GM12864 (cell line): Measurements from ENCODE around the gene SDR9C7.
"Not testable (repeated sequence)": the region's sequence is repeated elsewhere in the genome, so short reads cannot be mapped to it uniquely, and the experiment has no call there.

Experiments used
- DNase-seq: peaks from one replicate; pipeline ENCODE4 v3.0.0-alpha.2; 2011; ENCODE audit warnings: low read depth
- H3K4me3 ChIP-seq: 2 replicates; pipeline ENCODE4 v1.5.1; 2011; ENCODE audit warnings: mild to moderate bottlenecking, low read depth, low read length, control low read depth
- CTCF ChIP-seq: IDR thresholded peaks from 2 replicates; pipeline ENCODE4 v1.5.1; 2011; ENCODE audit warnings: low read depth, mild to moderate bottlenecking, moderate library complexity, low read length, control low read depth, inconsistent platforms; ENCODE audit errors: missing control alignments

SDR9C7 gene

GRCh38 chr12:56885316-56885715 lies 48.9 kb downstream of the SDR9C7 start:
- no peak overlapping the region for H3K4me3 ChIP-seq
- no peak for TF ChIP-seq CTCF
- DNase-seq, result no peak

- no peak overlapping the region for H3K4me3 ChIP-seq
- TF ChIP-seq CTCF, result no peak
- DNase-seq, result no peak
These were observed 49.8 kb downstream of the SDR9C7 start for GRCh38 chr12:56884421-56884820.

- H3K4me3 ChIP-seq, DNase-seq: not testable (repeated sequence)
These were observed 51.8 kb downstream of the SDR9C7 start for GRCh38 chr12:56882407-56882806.

GRCh38 chr12:56880125-56880992 lies 53.8 kb downstream of the SDR9C7 start:
- no peak overlapping the region for H3K4me3 ChIP-seq
- no peak for TF ChIP-seq CTCF
- no peak for DNase-seq

- not testable (repeated sequence) for DNase-seq, H3K4me3 ChIP-seq
These were observed 54.7 kb downstream of the SDR9C7 start for GRCh38 chr12:56879240-56880124.

GRCh38 chr12:56878010-56878339 lies 56.2 kb downstream of the SDR9C7 start:
- DNase-seq, result no peak
- TF ChIP-seq CTCF, result no peak
- no peak overlapping the region for H3K4me3 ChIP-seq

GRCh38 chr12:56877195-56878009 lies 56.8 kb downstream of the SDR9C7 start:
- no peak for DNase-seq

More at GRCh38 chr12:56877195-56878009, 56.8 kb downstream of the SDR9C7 start:
- no peak overlapping the region for H3K4me3 ChIP-seq
- no peak for TF ChIP-seq CTCF
